ENCODE results near the gene SANBR.

GRCh38 chr2:61111708-61112107 lies 46.0 kb downstream of the SANBR start:
- TF ChIP-seq CTCF (IDR thresholded peaks at IDR 0.05) (no peak), POLR2A (IDR thresholded peaks at IDR 0.05) (no peak)
